ENCODE measurements around the gene EPB41L4A. TPM values are rescaled to one million over a fixed set of nuclear protein-coding genes. Genes with fewer than 3 reads are reported as not detected.
A peak's percentile ranks its signal among the peaks of the same experiment; 100 is the strongest.

The EPB41L4A gene
- total RNA-seq, 3 donors from 2014 or later = 11.8 to 18.2 (median 13.2) TPM

GRCh38 chr5:112179290-112179689 lies 239.8 kb downstream of the EPB41L4A start:
- TF ChIP-seq CTCF (IDR thresholded peaks at IDR 0.05) = no peak
- intact Hi-C loops (cut with DNase I, micrococcal nuclease) = loop anchor here in 1 of 2 donors (10.0 kb wide), 1 partner anchor 246 kb away; no protein-coding TSS in a partner anchor
- Histone ChIP-seq H3K4me3 (no peak overlapping the region), H3K9me3 (no peaks in the 10 kb centered on the region), H3K4me1 (ENCODE audit: low read depth) (no peaks in the 10 kb centered on the region), H3K36me3 (ENCODE audit: low read depth) (no peaks in the 10 kb centered on the region)
- ATAC-seq (no peak), DNase-seq (no peak)

GRCh38 chr5:112174959-112175594 lies 244.0 kb downstream of the EPB41L4A start:
- DNase-seq = peak in 1 of 3 donors; percentile 64
- no peaks in the 10 kb centered on the region for H3K9me3 ChIP-seq
- no peaks in the 10 kb centered on the region for H3K36me3 ChIP-seq (ENCODE audit: low read depth)
- peak; percentile 40 for TF ChIP-seq CTCF (IDR thresholded peaks at IDR 0.05)
- no peak overlapping the region for H3K4me3 ChIP-seq
- intact Hi-C loops (cut with DNase I, micrococcal nuclease) = loop anchor here in 1 of 2 donors (10.0 kb wide), 1 partner anchor 250 kb away; no protein-coding TSS in a partner anchor
- no peaks in the 10 kb centered on the region for H3K4me1 ChIP-seq (ENCODE audit: low read depth)
- ATAC-seq = peak; percentile 69

- intact Hi-C loops (cut with DNase I, micrococcal nuclease) = no loop called here
- no peak for TF ChIP-seq CTCF (IDR thresholded peaks at IDR 0.05)
- Histone ChIP-seq H3K4me3 (no peak overlapping the region), H3K36me3 (ENCODE audit: low read depth) (no peaks in the 10 kb centered on the region), H3K9me3 (no peaks in the 10 kb centered on the region), H3K4me1 (ENCODE audit: low read depth) (peaks cover 13% of the 10 kb centered on the region)
- ATAC-seq = peak; percentile 43
- DNase-seq = no peak
Measured at GRCh38 chr5:112165897-112166737, 253.0 kb downstream of the EPB41L4A start.

GRCh38 chr5:112165399-112165798 lies 253.7 kb downstream of the EPB41L4A start:
- ATAC-seq (no peak), DNase-seq (no peak)
- intact Hi-C loops (cut with DNase I, micrococcal nuclease) = no loop called here

GRCh38 chr5:112163435-112163834 lies 255.6 kb downstream of the EPB41L4A start:
- H3K9me3 ChIP-seq = no peaks in the 10 kb centered on the region
- peaks cover 13% of the 10 kb centered on the region for H3K4me1 ChIP-seq (ENCODE audit: low read depth)
- intact Hi-C loops (cut with DNase I, micrococcal nuclease) = no loop called here
- ATAC-seq (no peak), DNase-seq (no peak)
- no peaks in the 10 kb centered on the region for H3K36me3 ChIP-seq (ENCODE audit: low read depth)
- no peak for TF ChIP-seq CTCF (IDR thresholded peaks at IDR 0.05)
- no peak overlapping the region for H3K4me3 ChIP-seq

More at GRCh38 chr5:112165399-112165798, 253.7 kb downstream of the EPB41L4A start:
- H3K36me3 ChIP-seq (ENCODE audit: low read depth) = no peaks in the 10 kb centered on the region
- no peak overlapping the region for H3K4me3 ChIP-seq
- peaks cover 13% of the 10 kb centered on the region for H3K4me1 ChIP-seq (ENCODE audit: low read depth)
- no peak for TF ChIP-seq CTCF (IDR thresholded peaks at IDR 0.05)
- H3K9me3 ChIP-seq = no peaks in the 10 kb centered on the region
